GM18508 (cell line): ENCODE results near the gene PTPN3.

ENCODE experiments used
- ATAC-seq: cut with Tn5 transposase; IDR thresholded peaks from one replicate; pipeline ENCODE4 v1.9.1; 2021; ENCODE audit warnings: moderate number of reproducible peaks; ENCODE audit not compliant: insufficient read depth, unreplicated experiment

PTPN3 gene

DNA sequence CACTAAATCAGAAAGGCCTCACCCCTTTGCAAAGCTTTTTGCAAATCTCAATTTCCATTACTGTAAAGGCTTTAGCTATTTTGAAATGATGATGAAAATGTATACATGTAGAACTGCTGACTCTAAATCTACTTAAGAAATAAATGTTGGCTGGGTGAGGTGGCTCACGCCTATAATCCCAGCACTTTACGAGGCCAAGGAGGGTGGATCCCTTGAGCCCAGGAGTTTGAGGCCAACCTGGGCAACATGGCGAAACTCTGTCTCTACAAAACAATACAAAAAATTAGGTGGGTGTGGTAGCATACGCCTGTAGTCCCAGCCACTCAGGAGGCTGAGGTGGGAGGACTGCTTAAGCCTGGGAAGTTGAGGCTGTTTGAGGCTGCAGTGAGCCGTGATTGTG, 64.6 kb downstream of the PTPN3 start:
- ATAC-seq: no peak

DNA sequence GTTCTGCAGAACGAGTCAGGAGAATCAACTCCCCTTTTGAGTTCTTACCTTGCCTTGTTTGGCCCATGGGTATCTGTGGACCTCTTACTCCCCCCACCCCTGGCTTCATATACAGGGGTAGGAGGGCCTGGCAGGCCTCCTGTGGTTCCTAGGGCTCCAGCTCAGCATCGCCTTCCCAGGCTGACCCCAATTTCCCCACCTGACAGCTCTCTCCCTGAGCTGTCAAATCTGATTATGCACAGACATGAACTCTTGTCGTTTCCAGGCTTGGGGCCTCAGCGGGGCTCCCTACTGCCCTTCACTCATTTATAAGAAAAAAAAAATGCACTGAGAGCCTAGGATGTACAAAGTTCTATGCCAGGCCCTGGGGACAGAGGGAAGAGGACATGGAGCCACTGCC, 67.9 kb downstream of the PTPN3 start:
- no peak for ATAC-seq

DNA sequence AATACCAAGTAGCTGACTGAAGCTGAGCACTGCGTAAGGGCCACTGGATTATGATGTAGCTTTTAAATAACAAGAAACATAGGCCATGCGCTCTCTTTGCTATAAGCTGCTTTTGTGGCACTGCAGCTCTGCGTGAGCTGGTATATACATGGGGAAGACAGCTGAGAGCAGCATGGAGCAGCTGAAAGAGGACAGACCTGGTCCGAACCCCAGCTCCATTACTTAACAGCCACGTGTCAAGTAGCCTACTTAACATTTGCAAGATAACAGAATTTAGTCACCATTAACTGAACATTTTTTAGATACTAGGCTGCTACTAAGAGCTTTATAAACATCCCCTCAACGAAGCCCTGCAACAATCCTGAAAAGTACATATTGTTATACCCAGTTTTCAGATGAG, 69.3 kb downstream of the PTPN3 start:
- no peak for ATAC-seq

DNA sequence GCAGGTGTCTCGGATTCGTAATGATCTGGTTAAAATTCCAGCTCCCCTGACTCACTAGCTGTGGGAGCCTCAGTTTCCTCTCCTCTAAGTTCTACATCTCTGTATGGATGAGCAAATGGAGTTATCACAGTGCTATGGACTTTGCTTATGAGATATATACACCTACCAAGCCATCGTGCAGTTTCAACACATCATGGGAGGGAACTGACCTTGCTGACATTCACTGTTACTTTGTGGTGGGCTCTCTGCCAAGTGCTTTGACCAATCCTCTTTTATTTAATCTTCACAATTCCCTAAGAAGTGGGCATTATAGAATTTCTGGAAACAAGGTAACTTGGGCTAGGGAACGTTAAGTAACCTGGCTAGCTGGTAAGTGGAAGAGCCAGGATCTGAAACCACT, 70.2 kb downstream of the PTPN3 start:
- no peak for ATAC-seq

GRCh38 chr9:109426626-109427402, 71.3 kb downstream of the PTPN3 start:
- no peak for ATAC-seq

DNA sequence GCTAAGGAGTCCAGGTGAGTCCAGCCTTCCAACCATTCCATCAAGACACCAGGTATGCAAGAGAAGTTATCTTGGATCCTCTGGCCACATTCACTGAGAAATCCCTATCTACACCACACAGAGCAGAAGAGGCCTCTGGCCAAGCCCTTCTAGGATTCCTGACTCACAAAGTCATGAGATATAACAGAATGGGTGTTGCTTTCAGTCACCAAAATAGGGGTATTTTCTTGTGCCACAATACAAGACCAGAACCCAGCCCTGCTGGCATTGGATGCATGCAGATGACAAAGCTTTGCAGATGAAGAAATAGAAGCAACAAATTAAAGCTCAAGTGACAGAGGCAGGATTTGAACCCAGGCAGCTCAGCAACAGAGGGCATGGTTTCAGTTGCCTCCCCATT, 73.5 kb downstream of the PTPN3 start:
- ATAC-seq: no peak

GRCh38 chr9:109423877-109424276, 74.2 kb downstream of the PTPN3 start:
- ATAC-seq: no peak

DNA sequence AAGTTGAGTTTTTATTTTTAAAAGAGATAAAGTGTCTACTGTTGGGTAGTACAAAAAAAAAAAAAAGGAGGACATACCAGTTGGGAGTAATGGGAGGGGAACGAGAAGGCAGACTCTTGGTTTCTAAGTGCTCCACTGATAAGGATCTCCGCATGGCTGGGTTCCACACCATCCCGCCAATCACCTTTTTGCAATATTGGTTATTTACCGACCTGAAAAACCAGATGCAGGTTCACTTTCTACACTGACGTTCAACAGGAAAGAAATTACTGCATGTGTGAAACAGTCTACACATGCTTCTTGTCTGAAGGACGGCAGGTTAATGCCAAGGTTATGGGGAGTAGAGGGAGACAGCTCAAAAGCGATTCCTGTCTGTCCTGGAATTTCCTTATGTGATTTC, 75.5 kb downstream of the PTPN3 start:
- ATAC-seq: peak; percentile 45

GRCh38 chr9:109421026-109421970, 76.8 kb downstream of the PTPN3 start:
- no peak for ATAC-seq

DNA sequence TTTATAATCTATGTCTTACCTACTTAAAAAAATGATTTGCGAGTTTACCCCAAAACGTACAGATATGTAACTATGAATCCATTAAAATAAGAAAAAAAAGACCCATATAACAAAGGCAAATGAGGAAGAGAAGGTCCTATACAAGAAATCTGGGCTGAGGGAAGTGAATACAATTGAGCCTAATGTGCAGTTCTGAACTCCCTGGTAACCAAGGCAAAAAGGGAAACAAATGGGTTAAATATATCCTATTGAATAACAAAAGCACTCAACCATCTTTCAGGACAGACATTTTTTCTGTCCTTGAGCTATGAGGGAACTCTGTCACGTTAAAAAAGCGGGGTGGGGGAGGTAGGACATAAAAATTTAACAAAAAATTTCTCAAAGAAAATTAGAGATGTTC, 78.6 kb downstream of the PTPN3 start:
- ATAC-seq: no peak

DNA sequence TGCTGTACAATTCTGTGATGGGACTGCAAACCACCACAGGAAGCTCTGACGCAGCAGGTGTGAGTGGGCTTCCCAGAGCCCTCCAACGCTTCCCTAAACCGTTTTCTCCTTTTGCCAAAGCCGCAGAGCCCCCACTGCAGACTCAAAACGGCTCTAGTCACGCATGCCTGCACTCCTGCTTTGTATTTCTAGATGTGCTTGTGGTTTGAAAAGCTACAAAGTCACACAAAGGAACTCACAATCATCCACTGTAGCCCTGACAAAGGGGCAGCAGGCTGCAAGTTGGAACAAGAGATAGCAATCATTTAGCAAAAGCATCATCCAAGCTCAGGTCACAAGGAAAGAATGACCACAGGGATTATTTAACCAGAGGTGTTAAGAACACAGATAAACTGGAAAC, 79.3 kb downstream of the PTPN3 start:
- no peak for ATAC-seq

DNA sequence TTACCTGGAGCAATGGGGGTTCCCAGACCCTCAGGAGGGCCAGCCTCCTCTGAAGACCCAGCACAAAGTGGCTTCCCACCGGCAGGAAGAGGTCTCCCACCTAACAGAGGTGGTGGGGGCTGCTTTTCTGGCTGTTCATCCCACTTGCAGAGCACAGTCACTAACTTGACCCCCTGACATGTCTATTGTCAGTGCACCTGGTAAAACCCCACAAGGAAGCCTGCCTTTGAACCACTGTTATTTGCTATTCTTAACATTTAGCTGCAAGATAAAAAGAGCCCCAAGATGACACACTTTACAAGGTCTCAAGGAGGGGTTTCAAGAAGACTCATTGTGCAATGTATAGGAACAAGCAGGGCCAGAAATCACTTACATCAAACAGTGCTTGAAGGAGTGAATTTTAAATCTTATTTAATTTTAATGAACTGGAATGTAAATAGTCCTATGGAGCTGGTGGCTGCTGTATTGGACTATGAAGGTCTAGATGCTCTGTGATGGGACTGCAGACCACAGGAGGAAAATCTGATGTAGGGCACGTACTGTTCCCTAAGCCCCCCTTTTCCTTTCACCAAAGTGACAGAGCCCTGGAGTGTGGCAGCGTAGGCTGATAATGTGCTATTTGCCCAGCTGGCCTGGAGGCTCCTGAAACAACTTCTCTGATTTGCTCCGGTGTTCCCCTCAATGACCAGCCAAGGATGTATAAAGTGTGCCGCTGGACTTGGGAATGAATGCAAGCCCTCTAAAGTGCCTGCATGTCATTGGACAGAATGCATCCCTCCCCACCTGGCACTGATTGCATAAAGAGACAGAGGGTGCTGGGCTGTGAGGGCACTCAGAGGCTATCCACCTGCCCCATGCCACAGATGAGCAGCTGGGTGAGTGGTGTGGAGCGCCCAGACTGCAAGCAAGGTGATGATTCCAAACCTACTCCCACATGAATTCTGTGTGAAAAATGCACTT, 80.2 kb downstream of the PTPN3 start:
- ATAC-seq: no peak

- no peak for ATAC-seq
Measured at GRCh38 chr9:109417054-109417453, 81.1 kb downstream of the PTPN3 start.

- ATAC-seq: no peak
Measured at GRCh38 chr9:109416135-109416706, 81.9 kb downstream of the PTPN3 start.

GRCh38 chr9:109414125-109414785, 83.9 kb downstream of the PTPN3 start:
- ATAC-seq: no peak

DNA sequence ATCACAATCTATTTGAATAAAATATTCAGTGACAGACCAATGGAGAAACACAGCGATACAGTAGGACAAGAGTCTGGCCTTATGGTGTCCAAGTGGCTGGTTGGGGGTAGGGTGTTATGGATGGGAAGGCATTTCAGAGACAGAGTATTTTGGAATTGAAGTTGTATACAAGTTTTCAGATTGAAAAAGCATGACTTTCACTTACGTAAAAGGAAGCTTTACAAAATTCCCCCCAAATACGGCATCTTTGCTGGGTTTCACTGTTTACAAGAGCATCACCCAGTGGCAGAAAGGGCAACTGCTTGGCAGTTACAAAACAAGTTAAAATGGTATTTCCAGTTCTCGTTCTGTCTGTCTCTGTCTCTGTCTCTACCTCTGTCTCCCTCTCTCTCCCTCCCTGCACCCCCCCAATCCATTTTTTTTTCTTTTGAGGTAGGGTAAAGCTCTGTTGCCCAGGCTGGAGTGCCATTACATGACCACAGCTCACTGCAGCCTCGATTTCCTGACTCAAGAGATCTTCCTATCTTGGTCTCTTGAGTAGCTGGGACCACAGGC, 86.2 kb downstream of the PTPN3 start:
- ATAC-seq: peak; percentile 44

DNA sequence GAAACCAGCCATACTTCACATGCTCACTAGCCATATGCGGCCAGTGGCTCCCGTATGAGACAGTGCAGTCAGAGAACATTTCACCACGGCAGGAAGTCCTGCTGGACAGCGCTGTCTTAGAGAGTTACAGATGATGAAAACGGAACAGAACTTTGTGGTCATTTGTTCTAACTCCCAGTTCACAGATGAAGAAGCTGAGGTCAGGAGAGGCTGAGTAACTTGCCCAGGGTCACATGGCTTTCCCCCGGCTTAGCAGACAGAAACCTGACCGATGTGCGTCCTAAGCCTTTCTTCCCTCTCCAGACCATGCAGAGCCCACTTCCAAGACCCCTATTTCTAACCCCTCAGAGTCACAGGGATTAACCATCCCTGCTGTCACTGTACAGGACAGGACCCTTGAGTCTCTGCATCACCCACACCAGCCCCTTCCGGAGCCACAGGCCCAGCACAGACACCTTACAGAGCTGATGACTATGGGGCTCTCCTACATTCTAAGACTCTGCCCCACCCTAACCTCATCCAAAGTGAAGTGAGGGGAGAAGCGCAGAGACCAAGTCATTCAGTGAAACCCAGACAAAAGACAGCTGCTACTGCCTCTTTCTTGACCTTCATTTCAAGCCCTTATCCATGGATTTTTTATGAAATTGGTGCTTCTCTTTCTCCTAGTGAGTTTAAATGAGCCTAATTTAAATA, 86.9 kb downstream of the PTPN3 start:
- ATAC-seq: peak; percentile 57

GRCh38 chr9:109409773-109410397, 88.2 kb downstream of the PTPN3 start:
- ATAC-seq: no peak
